HepG2 (cell line): Measurements from ENCODE around the gene ARVCF. TPM values are rescaled to one million over a fixed set of nuclear protein-coding genes. Genes with fewer than 3 reads are reported as not detected.

ENCODE experiments used
- ADNP ChIP-seq: sonication (generic); formaldehyde crosslinking; IDR thresholded peaks from 2 replicates; pipeline ENCODE4 v1.4.0; 2020; ENCODE audit warnings: missing genetic modification reagents
- ARHGAP35 ChIP-seq: sonication (generic); formaldehyde crosslinking; IDR thresholded peaks from 2 replicates; pipeline ENCODE4 v1.9.0; 2022; ENCODE audit warnings: mild to moderate bottlenecking, inconsistent platforms, moderate library complexity, missing genetic modification reagents, borderline replicate concordance
- BRCA1 ChIP-seq: sonication (generic); formaldehyde crosslinking; IDR thresholded peaks from 2 replicates; pipeline ENCODE4 v1.4.0; 2020; ENCODE audit warnings: missing genetic modification reagents
- CCDC6 ChIP-seq: sonication (generic); formaldehyde crosslinking; IDR thresholded peaks from 2 replicates; pipeline ENCODE4 v1.8.1; 2022; ENCODE audit warnings: mild to moderate bottlenecking, missing genetic modification reagents, moderate library complexity
- CENPX ChIP-seq: sonication (generic); formaldehyde crosslinking; IDR thresholded peaks from 2 replicates; pipeline ENCODE4 v1.9.0; 2021; ENCODE audit warnings: mild to moderate bottlenecking, missing genetic modification reagents, moderate library complexity
- RFXAP ChIP-seq: sonication (generic); formaldehyde crosslinking; IDR thresholded peaks from 2 replicates; pipeline ENCODE4 v1.4.0; 2020; ENCODE audit warnings: missing genetic modification reagents, borderline replicate concordance
- THAP9 ChIP-seq: sonication (generic); formaldehyde crosslinking; IDR thresholded peaks from 2 replicates; pipeline ENCODE4; 2020; ENCODE audit warnings: missing genetic modification reagents, mild to moderate bottlenecking, borderline replicate concordance
- ZBED4 ChIP-seq: sonication (generic); formaldehyde crosslinking; IDR thresholded peaks from 2 replicates; pipeline ENCODE4 v1.4.0; 2020; ENCODE audit warnings: missing genetic modification reagents, borderline replicate concordance
- ZBTB38 ChIP-seq: sonication (generic); formaldehyde crosslinking; IDR thresholded peaks from 2 replicates; pipeline ENCODE4 v1.5.1; 2020; ENCODE audit warnings: mild to moderate bottlenecking, missing genetic modification reagents
- ZFP91 ChIP-seq: sonication (generic); formaldehyde crosslinking; IDR thresholded peaks from 2 replicates; pipeline ENCODE4 v1.9.0; 2022; ENCODE audit warnings: missing genetic modification reagents, mild to moderate bottlenecking, borderline replicate concordance
- ZFY ChIP-seq: sonication (generic); formaldehyde crosslinking; IDR thresholded peaks from 2 replicates; pipeline ENCODE4 v1.4.0; 2020; ENCODE audit warnings: missing genetic modification reagents
- ZKSCAN5 ChIP-seq: sonication (generic); formaldehyde crosslinking; IDR thresholded peaks from 2 replicates; pipeline ENCODE4 v1.5.1; 2020; ENCODE audit warnings: mild to moderate bottlenecking, missing genetic modification reagents
- ZNF281 ChIP-seq: sonication (generic); formaldehyde crosslinking; IDR thresholded peaks from 2 replicates; pipeline ENCODE4 v1.4.0; 2020; ENCODE audit warnings: missing genetic modification reagents, borderline replicate concordance
- ZNF296 ChIP-seq: sonication (generic); formaldehyde crosslinking; conservative IDR thresholded peaks from 2 replicates; pipeline ENCODE4 v1.5.0; 2020; ENCODE audit warnings: mild to moderate bottlenecking, missing genetic modification reagents
- ZNF431 ChIP-seq: sonication (generic); formaldehyde crosslinking; IDR thresholded peaks from 2 replicates; pipeline ENCODE4 v1.9.0; 2022; ENCODE audit warnings: missing genetic modification reagents, low read depth, mild to moderate bottlenecking, borderline replicate concordance
- ZNF557 ChIP-seq: sonication (generic); formaldehyde crosslinking; IDR thresholded peaks from 2 replicates; pipeline ENCODE4 v1.4.0; 2020; ENCODE audit warnings: missing genetic modification reagents
- polyA plus RNA-seq, 8 experiments: library from polyadenylated mRNA; depleted of rRNA in 3 of 8; stranded (reverse) in 7 of 8; unstranded in 1 of 8; fragments of >200 nt; fragmentation: Illumina TruSeq in 4 of 8; extraction: Trizol in 4 of 8; gene quantifications; 2 replicates each; pipeline versions ENCODE4 v1.2.1 to v1.2.3, GENCODE V29; 2011 to 2016; ENCODE audit warnings: low read depth in 4 of 8, missing spikeins in 1 of 8, mixed read lengths in 1 of 8; ENCODE audit not compliant: insufficient read depth in 1 of 8
- total RNA-seq, 5 experiments: library from RNA; depleted of rRNA; stranded (reverse); fragments of >200 nt; fragmentation: Illumina TruSeq; extraction: Trizol; gene quantifications; 2 replicates each; pipeline ENCODE4 v1.2.3, GENCODE V29; 2016; ENCODE audit warnings: low read depth in 1 of 5

The ARVCF gene
- total and polyA plus RNA-seq, 2 of the 13 experiments (the other 11 are each of a cell fraction or from before 2014, with no cell fraction given) = 16.4 to 17.7 TPM

- TF ChIP-seq BRCA1 (CRISPR knock-in tag) (0 out of 2 replicates have a peak, but pooled peaks have one; percentile 9), CENPX (CRISPR knock-in tag) (no peak), ZBTB38 (CRISPR knock-in tag) (peak; percentile 88), ZFY (CRISPR knock-in tag) (no peak; the same call in 1 of the 2 replicates), ZKSCAN5 (CRISPR knock-in tag) (no peak), ZFP91 (CRISPR knock-in tag) (peak; percentile 9; the same call in 1 of the 2 replicates), RFXAP (0 out of 2 replicates have a peak, but pooled peaks have one; percentile 38), THAP9 (peak; percentile 42), ZNF281 (CRISPR knock-in tag) (peak; percentile 10; the same call in 1 of the 2 replicates), ZNF431 (CRISPR knock-in tag) (0 out of 2 replicates have a peak, but pooled peaks have one; percentile 44), ARHGAP35 (CRISPR knock-in tag) (no peak; the same call in 1 of the 2 replicates), ZNF296 (CRISPR knock-in tag) (peak; percentile 76; the same call in 1 of the 2 replicates), ZBED4 (CRISPR knock-in tag) (no peak; the same call in 1 of the 2 replicates), ADNP (CRISPR knock-in tag) (no peak), ZNF557 (CRISPR knock-in tag) (no peak), CCDC6 (CRISPR knock-in tag) (no peak)
These were observed 45.1 kb downstream of the ARVCF start (continued) for GRCh38 chr22:19971276-19972124.
